ENCODE results near the gene POLR3E. TPM values are rescaled to one million over a fixed set of nuclear protein-coding genes. Genes with fewer than 3 reads are reported as not detected.

Gene POLR3E
- total RNA-seq, 2 experiments from 2014 or later = 52.4 to 54.3 TPM

GRCh38 chr16:22312897-22313781 is 15.9 kb downstream of the POLR3E start:
- peaks cover 21% of the 10 kb centered on the region for H3K36me3 Mint-ChIP-seq (ENCODE audit: low read depth)
- H3K27ac Mint-ChIP-seq = no peak overlapping the region
- CTCF ChIA-PET = interaction anchor here (4.8 kb wide), 1 partner anchor 13 kb away, joined by 19 read pairs; no protein-coding TSS in a partner anchor
- no peak overlapping the region for H3K4me3 Mint-ChIP-seq
- H3K9me3 Mint-ChIP-seq = no peaks in the 10 kb centered on the region
- no peak for DNase-seq
- H3K27me3 Mint-ChIP-seq = no peaks in the 10 kb centered on the region
- POLR2A ChIA-PET = no interaction called here
- H3K4me1 Mint-ChIP-seq = no peaks in the 10 kb centered on the region

DNA sequence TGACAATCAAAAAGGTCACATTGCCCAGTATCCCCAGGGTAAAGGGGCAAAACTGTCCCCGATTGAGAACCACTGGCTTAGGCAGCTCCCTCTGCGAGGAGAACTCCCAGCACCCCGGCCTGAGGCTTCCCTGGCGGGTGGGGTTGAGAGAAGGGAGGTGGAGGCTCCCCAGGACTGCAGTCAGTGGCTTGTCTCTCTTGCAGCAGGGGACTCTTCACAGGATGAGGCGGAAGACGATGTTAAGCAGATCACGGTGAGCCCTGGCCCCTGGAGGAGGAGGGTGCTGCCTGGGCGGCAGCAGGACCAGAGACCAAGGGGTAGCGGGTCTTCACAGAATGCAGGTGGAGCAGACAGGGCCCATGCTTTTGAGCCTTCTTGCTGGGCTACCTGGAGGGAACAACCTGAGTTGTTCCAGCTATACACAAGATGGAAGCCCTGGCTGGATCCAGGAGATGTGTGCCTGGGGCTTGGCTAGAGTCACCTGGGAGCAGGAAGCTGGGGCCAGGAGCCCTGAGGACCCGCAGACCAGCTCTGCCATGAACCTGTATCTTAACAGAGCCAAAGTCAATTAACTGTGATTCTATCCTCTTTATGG is 16.8 kb downstream of the POLR3E start:
- Mint-ChIP-seq H3K4me1 (no peaks in the 10 kb centered on the region), H3K27ac (no peak overlapping the region), H3K4me3 (no peak overlapping the region), H3K9me3 (no peaks in the 10 kb centered on the region), H3K27me3 (no peaks in the 10 kb centered on the region), H3K36me3 (ENCODE audit: low read depth) (peaks cover 20% of the 10 kb centered on the region)
- ChIA-PET CTCF (interaction anchor here (4.8 kb wide), 1 partner anchor 14 kb away, joined by 19 read pairs; no protein-coding TSS in a partner anchor), POLR2A (no interaction called here)
- no peak for DNase-seq

GRCh38 chr16:22314661-22315626 is 17.7 kb downstream of the POLR3E start:
- Mint-ChIP-seq H3K4me1 (no peaks in the 10 kb centered on the region), H3K9me3 (no peaks in the 10 kb centered on the region), H3K4me3 (no peak overlapping the region), H3K36me3 (ENCODE audit: low read depth) (peaks cover 16% of the 10 kb centered on the region), H3K27me3 (no peaks in the 10 kb centered on the region), H3K27ac (no peak overlapping the region)
- POLR2A ChIA-PET = no interaction called here
- CTCF ChIA-PET = no interaction called here
- DNase-seq = no peak

GRCh38 chr16:22315979-22316378 is 18.8 kb downstream of the POLR3E start:
- POLR2A ChIA-PET = no interaction called here
- Mint-ChIP-seq H3K4me3 (no peak overlapping the region), H3K27ac (peak overlapping the region; percentile 50)

DNA sequence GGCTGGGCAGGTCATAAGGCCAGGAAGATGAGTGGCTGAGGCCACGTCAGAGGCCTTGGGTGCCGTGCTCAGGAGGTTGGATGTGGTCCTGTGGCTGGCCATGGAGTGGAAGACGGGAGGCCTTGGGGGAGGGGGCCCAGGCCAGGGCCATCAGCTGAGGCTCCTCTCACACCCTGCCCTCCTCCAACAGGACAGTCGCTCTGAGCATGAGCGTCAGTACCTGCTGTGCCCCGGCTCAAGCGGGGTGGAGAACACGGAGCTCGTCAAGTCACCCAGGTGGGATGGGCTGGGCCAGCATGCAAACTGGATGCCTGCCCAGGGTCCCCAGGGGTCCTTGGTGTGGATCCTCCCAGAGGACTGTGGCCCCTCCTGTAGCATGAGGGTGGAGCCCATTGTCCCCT is 19.2 kb downstream of the POLR3E start:
- ChIA-PET POLR2A (no interaction called here), CTCF (no interaction called here)
- no peaks in the 10 kb centered on the region for H3K27me3 Mint-ChIP-seq
- peaks cover 23% of the 10 kb centered on the region for H3K36me3 Mint-ChIP-seq (ENCODE audit: low read depth)
- no peaks in the 10 kb centered on the region for H3K9me3 Mint-ChIP-seq
- H3K4me1 Mint-ChIP-seq = peaks cover 7% of the 10 kb centered on the region
- no peak for DNase-seq
- H3K27ac Mint-ChIP-seq = peak overlapping the region; percentile 50
- H3K4me3 Mint-ChIP-seq = no peak overlapping the region

More at GRCh38 chr16:22315979-22316378, 18.8 kb downstream of the POLR3E start:
- Mint-ChIP-seq H3K36me3 (ENCODE audit: low read depth) (peaks cover 19% of the 10 kb centered on the region), H3K4me1 (peaks cover 3% of the 10 kb centered on the region), H3K9me3 (no peaks in the 10 kb centered on the region), H3K27me3 (no peaks in the 10 kb centered on the region)
- DNase-seq = no peak
- CTCF ChIA-PET = no interaction called here

GRCh38 chr16:22317001-22317530 is 19.9 kb downstream of the POLR3E start:
- Mint-ChIP-seq H3K36me3 (ENCODE audit: low read depth) (peaks cover 20% of the 10 kb centered on the region), H3K4me1 (peaks cover 7% of the 10 kb centered on the region), H3K9me3 (no peaks in the 10 kb centered on the region), H3K27me3 (no peaks in the 10 kb centered on the region), H3K4me3 (no peak overlapping the region), H3K27ac (peak overlapping the region; percentile 31)
- ChIA-PET POLR2A (no interaction called here), CTCF (interaction anchor here (2.7 to 2.8 kb wide), 2 partner anchors 8 to 11 kb away, joined by 11 to 14 read pairs; no protein-coding TSS in a partner anchor)
- no peak for DNase-seq

- Mint-ChIP-seq H3K27ac (peak overlapping the region; percentile 31), H3K9me3 (no peaks in the 10 kb centered on the region), H3K4me1 (peaks cover 7% of the 10 kb centered on the region), H3K36me3 (ENCODE audit: low read depth) (peaks cover 20% of the 10 kb centered on the region), H3K27me3 (no peaks in the 10 kb centered on the region), H3K4me3 (no peak overlapping the region)
- CTCF ChIA-PET = interaction anchor here (1.6 to 2.8 kb wide), 4 partner anchors 9 to 21 kb away, joined by 4 to 14 read pairs (median 11); no protein-coding TSS in a partner anchor
- POLR2A ChIA-PET = no interaction called here
- no peak for DNase-seq
Observed at GRCh38 chr16:22317625-22318024, 20.4 kb downstream of the POLR3E start.

DNA sequence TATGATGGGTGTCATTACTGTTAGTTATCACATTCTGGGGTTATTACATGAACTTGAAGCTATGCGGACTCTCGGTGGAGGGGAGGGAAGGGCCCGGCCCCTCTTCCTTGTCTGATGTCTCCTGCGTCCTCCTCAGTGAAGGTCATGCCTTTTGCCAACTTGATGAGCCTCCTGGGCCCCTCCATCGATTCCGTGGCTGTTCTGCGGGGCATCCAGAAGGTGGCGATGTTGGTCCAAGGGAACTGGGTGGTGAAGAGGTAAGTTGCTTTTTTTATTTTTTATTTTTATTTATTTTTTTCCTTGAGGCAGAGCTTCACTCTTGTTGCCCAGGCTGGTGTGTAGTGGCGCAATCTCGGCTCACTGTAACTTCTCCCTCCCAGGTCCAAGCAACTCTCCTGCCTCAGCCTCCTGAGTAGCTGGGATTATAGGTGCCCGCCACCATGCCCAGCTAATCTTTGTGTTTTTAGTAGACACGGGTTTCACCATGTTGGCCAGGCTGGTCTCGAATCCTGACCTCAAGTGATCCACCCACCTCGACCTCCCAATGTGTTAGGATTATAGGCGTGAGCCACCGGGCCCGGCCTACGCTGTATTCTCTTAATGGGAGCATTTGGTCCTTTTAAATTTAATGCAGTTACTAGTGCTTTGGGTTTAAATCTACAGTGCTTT is 21.6 kb downstream of the POLR3E start:
- Mint-ChIP-seq H3K4me1 (peaks cover 7% of the 10 kb centered on the region), H3K27ac (no peak overlapping the region), H3K9me3 (no peaks in the 10 kb centered on the region), H3K4me3 (no peak overlapping the region), H3K36me3 (ENCODE audit: low read depth) (peaks cover 20% of the 10 kb centered on the region), H3K27me3 (no peaks in the 10 kb centered on the region)
- CTCF ChIA-PET = interaction anchor here (0.6 to 2.8 kb wide), 9 partner anchors 10 to 350 kb away, joined by 3 to 14 read pairs (median 6); no protein-coding TSS in a partner anchor
- POLR2A ChIA-PET = no interaction called here
- peak; percentile 71 for DNase-seq

DNA sequence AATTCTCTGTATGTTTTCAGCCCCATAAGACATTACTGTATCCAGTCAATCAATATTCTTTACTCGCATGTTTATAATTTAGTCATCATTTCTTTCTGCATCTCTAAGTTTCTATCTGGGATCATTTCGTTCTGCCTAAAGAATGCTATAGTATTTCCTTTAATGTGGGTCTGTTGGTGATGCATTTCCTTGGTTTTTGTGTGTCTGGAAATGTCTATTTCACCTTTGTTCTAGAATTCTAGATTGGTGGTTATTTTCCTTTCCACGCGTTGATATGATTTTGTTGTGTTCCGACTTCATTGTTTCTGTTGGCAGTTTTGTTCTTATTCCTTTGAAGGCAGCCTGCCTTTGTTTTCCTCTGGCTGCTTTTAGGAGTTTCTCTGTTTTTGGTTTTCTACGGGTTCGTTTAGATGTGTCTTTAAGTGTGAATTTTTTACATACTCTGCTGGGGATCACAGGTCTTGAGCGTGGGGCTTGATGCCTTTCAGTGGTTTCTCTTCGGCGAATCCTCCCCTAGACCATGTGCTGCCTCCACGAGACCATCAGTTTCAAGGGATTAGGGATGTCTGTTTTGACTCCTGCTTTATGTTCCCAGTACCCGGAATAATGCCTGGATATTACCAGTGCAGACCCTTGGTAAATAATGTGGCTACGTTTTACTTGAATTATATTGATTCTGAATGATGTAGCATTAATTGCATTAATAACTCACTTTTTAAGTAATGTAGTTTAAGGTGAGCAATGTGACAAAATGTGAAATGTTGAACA is 23.5 kb downstream of the POLR3E start:
- no peak for DNase-seq
- ChIA-PET POLR2A (no interaction called here), CTCF (interaction anchor here (0.6 to 2.0 kb wide), 13 partner anchors 9 to 1020 kb away, joined by 3 to 6 read pairs (median 3); no protein-coding TSS in a partner anchor)
- Mint-ChIP-seq H3K4me3 (no peak overlapping the region), H3K4me1 (peaks cover 7% of the 10 kb centered on the region), H3K9me3 (no peaks in the 10 kb centered on the region), H3K27me3 (no peaks in the 10 kb centered on the region), H3K27ac (no peak overlapping the region), H3K36me3 (ENCODE audit: low read depth) (peaks cover 24% of the 10 kb centered on the region)

GRCh38 chr16:22321340-22322001 is 24.3 kb downstream of the POLR3E start:
- POLR2A ChIA-PET = no interaction called here
- CTCF ChIA-PET = interaction anchor here (0.6 to 1.2 kb wide), 12 partner anchors 10 to 1020 kb away, joined by 3 to 5 read pairs (median 3); no protein-coding TSS in a partner anchor
- Mint-ChIP-seq H3K36me3 (ENCODE audit: low read depth) (peaks cover 25% of the 10 kb centered on the region), H3K4me1 (peaks cover 7% of the 10 kb centered on the region), H3K27ac (peak overlapping the region; percentile 78), H3K4me3 (no peak overlapping the region), H3K27me3 (no peaks in the 10 kb centered on the region), H3K9me3 (no peaks in the 10 kb centered on the region)
- peak; percentile 78 for DNase-seq

- H3K27me3 Mint-ChIP-seq = no peaks in the 10 kb centered on the region
- CTCF ChIA-PET = interaction anchor here (0.7 to 1.2 kb wide), 2 partner anchors 12 to 13 kb away, joined by 3 to 4 read pairs; no protein-coding TSS in a partner anchor
- POLR2A ChIA-PET = no interaction called here
- H3K4me1 Mint-ChIP-seq = peaks cover 7% of the 10 kb centered on the region
- no peaks in the 10 kb centered on the region for H3K9me3 Mint-ChIP-seq
- H3K36me3 Mint-ChIP-seq (ENCODE audit: low read depth) = peaks cover 29% of the 10 kb centered on the region
- H3K4me3 Mint-ChIP-seq = no peak overlapping the region
- H3K27ac Mint-ChIP-seq = peak overlapping the region; percentile 68
- no peak for DNase-seq
Observed at GRCh38 chr16:22322021-22322471, 24.8 kb downstream of the POLR3E start.
